GM19351 (cell line): ENCODE measurements around the gene FAM210B.
"Not testable (repeated sequence)": the region's sequence is repeated elsewhere in the genome, so short reads cannot be mapped to it uniquely, and the experiment has no call there.

Experiments
- ATAC-seq: cut with Tn5 transposase; IDR thresholded peaks from one replicate; pipeline ENCODE4 v1.9.1; 2021; ENCODE audit warnings: mild to moderate bottlenecking, moderate library complexity; ENCODE audit not compliant: unreplicated experiment

The FAM210B gene, protein sequence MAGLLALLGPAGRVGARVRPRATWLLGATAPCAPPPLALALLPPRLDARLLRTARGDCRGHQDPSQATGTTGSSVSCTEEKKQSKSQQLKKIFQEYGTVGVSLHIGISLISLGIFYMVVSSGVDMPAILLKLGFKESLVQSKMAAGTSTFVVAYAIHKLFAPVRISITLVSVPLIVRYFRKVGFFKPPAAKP

DNA sequence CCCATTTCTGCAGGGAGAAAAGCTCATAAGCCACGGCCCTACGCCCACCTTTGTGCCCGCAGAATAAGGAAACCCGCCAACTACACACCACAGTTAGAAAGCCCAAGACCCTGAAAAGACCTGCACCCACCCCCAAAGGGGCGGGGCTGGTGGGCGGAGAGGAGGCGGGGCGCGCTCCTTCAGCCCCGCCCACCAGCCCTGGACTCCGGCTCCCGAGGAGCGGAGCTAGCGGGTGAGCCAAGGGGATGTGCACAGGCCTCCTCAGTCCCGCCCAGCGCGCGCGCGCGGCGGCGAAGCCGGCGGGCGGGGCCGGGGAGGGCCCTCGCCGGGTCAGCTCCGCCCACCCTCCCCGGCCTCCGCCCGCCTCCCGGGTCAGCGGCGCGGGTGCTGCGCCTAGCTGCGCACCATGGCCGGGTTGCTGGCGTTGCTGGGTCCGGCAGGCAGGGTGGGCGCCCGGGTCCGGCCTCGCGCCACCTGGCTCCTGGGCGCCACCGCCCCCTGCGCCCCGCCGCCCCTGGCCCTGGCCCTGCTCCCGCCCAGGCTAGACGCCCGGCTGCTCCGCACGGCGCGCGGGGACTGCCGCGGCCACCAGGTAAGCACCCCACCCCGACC lies at the start of gene FAM210B:
FAM210B (plus strand) TSS at position 375 of the 612 bp plus-strand sequence; CDS start at position 407, 32 bp downstream.
- ATAC-seq, result peak; percentile 96

DNA sequence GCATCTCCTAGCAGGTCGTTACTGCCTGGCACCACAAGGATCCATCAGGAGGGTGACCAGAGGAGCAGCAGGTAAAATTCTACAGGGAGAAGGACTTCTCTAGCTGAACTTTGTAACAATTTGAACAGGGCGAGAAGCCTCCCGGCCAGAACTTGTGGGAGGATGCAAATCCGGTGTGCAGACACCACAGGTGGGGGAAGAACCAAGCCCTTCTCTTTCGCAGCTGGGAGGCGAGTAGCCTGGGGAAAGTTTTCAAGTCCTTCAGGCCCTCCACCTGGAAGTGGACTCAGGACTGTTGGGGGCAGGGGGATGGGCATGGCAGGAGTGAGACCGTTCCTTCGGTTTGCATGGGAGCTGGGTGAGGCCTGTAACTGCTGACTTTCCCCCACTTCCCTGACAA lies 42.7 kb upstream of the FAM210B start:
- ATAC-seq, result no peak

DNA sequence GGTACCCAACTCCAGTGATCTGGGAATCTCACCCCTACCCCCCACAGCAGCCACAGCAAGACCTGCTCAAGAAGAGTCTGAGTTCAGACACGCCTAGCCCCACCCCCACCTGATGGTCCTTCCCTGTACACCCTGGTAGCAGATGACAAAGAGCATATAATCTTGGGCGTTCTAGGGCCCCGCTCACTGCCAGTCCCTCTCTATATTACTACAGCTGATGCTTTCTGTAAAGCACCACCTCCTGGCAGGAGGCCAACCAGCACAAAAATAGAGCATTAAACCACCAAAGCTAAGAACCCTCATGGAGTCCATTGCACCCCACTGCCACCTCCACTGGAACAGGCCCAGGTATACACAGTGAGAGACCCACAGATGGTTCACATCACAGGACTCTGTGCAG lies 42.3 kb upstream of the FAM210B start:
- ATAC-seq, result no peak

DNA sequence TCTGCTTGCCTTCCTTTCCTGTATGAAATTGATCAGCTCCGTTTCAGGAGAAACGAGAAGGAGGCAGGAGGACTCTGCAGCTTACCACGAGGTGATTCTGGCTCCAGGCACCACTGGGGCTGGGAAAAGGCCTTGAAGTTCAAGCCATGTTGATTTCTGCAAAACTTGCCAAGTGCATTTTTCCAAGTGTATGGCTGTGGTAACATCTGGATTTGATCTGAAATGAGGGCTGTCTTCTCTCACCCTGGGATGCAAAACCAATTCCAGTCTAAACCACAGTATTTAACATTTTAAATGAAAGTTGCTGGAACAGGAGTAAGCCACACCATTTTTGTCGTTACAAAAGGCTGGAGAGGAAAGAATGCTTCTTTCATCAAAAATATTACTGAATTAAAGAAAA lies 36.1 kb upstream of the FAM210B start:
- ATAC-seq, result no peak

DNA sequence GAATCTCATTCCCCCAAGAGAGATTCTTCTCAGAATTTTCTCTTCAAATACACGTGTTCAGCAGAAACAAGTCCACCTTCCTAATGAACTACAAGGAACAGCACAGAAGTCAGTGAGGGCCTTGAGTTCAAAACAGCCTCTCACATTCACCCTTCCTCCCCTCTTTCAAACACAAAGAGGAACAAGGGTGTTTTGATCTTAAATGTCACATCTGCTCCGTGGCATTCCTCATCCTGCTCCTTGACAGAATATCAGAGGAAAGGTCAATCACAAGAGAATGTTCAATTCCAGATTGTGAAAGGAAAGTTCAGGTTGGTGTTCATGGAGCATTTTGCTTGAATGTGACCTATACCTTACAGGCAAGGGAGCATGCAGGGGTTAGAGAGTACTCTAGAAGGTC lies 35.6 kb upstream of the FAM210B start:
- ATAC-seq, result no peak

DNA sequence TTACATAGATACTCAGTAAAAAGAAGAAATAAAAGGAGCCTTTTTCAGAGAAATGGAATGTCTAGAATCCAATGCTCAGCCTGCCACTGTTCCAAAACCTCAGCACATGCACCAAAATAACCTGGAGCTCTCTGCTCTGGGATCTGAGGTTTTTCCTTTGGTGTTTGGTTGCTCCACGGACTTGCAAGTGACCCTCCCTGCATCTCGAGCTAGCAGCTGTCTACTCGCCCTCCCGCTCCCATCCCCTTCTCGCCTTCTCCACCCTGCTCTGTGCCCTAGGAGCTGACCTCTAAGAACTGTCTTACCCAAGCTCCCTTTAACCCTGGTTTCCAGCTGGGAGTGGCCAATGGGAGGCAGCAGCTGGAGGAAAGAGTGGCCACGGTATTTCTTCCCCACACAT lies 35.1 kb upstream of the FAM210B start:
- ATAC-seq, result no peak

DNA sequence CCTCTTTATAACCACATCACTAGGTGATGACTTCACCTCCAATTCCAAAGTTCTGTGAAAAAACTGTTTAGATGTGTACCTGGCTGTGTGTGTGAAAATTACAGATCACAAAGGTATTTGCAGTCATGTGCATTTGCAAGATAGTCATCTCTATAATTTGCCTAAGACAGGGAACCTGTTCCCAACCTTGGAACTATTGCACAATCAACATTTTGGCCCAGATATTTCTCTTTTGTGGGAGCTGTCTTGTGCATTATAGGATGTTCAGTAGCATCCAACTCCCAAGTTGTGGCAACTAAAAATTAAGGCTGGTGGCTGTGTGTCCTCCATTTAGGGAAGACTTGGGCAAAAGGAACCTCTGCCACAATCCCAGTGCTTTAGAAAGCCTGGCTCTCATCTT lies 34.0 kb upstream of the FAM210B start:
- ATAC-seq, result no peak

DNA sequence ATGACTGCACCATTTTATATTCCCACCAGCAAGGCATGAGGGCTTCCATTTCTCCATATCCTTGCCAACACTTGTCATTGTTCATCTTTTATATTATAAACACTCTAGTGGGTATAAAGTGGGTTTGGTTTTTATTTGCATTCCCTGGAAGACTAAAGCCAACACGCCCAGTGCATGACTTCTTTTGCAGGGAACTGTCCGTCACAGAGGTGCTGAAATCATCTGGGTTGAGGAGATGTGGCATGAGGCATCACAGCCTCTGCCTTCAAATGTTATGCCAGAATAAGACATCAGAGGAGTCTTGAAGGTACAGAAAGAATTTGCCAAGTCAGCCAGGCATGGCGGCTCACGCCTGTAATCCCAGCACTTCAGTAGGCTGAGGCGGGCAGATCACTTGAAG lies 29.9 kb upstream of the FAM210B start:
- ATAC-seq, result no peak

DNA sequence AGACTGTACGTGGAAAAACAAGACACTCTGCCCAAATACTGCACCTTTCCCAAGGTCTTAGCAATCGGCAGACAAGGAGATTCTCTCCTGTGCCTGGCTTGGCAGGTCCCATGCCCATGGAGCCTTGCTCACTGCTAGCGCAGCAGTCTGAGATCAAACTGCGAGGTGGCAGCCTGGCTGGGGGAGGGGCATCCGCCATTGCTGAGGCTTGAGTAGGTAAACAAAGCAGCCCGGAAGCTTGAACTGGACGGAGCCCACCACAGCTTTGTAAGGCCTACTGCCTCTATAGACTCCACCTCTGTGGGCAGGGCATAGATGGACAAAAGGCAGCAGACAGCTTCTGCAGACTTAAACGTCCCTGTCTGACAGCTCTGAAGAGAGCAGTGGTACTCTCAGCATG lies 22.1 kb upstream of the FAM210B start:
- not testable (repeated sequence) for ATAC-seq

DNA sequence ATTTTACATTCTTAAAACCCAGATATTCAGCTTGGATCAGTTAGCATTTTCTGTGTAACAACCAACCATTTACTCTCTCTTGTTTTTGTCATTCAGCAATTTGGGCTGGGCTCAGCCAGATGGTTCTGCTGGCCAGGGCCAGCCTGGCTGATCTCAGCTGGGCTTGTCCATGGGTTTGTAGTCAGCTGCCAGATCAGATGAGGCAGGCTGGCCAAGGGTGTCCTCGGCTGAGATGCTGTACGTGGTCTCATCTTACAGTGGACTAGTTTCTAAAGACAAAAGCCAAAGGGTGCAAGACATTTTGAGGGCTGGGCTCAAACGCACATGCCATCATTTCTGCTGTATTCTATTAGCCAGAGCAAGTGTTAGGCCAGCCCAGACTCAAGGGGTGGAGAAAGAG lies 16.0 kb upstream of the FAM210B start:
- ATAC-seq, result no peak

DNA sequence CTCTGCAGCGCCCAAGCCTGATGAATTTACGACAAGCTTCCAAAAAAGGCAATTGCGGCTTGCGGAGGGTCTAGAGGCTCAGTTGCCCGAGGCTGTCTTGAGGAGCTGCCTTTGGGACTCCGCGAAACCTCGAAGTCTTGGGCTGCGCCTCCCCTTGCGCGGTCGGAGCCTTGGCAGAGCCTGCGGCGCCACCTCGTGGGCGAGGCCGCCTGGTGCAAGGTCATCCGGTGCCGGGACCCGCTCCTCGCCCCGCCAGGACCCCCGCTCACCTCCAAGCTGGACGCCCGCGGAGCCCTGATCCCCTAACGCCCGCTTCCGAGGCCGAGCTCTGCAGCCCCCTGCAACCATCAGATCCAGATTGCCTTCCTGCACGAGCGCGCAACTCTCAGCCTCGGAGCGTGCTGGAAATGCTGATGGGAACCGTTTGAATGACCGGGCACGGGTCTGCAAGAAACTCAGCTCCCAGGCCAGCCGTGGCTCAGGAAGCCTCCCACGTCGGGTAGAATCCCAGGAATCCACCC lies 14.9 kb upstream of the FAM210B start:
- peak; percentile 84 for ATAC-seq

DNA sequence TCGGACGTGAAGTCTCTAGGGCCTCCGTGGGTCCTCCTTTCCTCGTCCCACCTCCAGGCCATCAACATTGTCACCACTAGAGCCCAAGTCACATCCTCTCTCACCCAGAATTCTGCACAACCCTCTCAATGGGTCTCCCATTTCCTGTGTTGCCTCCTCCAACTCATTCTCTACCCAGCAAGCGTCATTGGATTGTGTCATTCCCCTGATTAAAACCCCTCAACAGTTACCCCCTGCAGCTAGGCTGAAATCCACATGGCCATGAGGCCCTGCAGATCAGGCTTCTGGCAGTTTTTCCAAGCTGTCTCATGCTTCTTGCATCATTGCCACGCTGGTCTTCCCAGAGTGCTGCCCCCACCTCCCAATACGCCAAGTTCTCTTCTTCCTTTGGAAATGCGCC lies 12.9 kb upstream of the FAM210B start:
- no peak for ATAC-seq

DNA sequence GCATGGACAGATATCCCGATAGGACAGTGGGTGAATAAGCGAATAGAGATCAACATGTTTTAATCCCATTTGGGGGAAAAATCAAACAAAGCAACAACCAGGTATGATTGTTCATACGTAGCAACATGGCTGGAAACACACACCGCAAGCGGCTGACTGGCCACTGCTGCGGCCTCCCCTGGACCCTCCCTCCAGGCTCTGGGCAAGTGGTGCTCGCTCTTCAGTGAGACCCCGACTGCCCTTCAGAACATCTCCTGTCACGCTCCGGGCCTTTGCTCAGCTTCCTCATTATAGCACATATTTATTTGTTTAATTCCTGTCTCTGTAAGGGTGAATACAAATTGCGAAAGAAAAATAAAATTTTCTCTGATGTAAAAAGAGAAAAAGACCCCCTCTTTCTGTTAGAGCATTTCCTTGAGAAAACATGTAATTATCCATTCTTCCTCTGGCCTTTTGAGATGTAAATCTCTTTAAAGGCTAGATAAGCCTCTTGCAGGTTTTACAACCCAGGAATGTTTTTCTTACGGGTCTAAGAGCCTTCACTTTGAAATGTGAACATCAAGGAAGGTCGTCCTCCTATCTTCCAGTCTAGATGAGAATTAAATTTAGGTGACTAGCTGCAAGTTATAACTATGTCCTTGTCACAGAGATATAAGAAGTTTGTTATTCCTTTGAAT lies 11.0 kb upstream of the FAM210B start:
- ATAC-seq, result no peak

DNA sequence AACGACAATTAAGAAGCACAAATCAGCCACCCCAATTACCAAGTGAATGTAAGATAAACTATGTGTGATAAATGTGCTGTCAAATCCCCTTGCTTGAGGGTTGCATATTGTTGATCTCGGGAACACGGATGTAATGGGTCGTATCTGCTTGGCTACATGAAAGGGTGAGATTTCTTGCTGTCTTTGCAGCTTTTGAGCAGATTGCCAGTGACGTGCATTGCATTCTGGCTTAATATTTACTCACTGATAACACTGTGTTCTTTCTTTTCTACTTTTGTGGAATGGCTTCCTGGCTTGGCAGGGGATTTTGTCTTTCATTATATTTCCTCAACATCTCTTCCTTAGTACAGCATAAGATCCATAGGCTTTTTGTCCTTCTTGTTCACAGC lies 10.5 kb upstream of the FAM210B start:
- no peak for ATAC-seq

DNA sequence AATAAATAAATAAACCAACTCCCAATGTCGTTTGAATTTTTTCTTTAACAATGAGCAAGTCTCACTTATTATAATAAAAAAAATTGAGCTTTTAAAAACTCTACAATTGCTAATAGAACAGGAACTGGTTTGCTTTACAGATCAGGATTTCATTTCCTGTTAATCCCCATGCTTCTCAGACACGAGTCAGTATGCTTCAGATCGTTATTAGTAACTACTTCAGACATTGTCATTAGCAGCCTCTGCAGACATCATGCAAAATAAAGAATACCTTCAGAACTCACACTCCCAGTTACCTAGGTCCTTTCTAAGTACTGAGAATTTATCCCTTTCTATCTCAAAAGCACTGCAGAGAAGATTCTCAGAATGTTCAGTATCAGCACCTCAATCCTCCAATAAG lies 10.0 kb upstream of the FAM210B start:
- no peak for ATAC-seq

DNA sequence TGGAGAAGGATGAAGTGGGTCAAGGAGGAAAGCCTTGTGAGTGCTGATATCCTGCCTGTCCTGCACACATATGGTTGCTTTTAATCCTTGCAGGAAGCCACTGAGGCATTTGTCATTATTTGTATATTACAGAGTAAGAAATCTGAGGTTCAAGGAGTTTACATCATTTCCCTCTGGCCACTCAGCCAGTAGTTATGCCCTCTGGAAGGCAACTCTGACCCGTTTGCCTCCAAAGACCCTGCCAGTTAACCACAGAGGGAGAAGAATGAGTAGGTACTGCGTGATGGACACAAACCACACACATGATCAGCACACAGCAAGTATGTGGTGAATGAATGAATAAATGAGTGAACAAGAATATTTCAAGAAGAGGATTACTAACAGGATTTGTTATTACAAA lies 7.9 kb upstream of the FAM210B start:
- ATAC-seq, result no peak

DNA sequence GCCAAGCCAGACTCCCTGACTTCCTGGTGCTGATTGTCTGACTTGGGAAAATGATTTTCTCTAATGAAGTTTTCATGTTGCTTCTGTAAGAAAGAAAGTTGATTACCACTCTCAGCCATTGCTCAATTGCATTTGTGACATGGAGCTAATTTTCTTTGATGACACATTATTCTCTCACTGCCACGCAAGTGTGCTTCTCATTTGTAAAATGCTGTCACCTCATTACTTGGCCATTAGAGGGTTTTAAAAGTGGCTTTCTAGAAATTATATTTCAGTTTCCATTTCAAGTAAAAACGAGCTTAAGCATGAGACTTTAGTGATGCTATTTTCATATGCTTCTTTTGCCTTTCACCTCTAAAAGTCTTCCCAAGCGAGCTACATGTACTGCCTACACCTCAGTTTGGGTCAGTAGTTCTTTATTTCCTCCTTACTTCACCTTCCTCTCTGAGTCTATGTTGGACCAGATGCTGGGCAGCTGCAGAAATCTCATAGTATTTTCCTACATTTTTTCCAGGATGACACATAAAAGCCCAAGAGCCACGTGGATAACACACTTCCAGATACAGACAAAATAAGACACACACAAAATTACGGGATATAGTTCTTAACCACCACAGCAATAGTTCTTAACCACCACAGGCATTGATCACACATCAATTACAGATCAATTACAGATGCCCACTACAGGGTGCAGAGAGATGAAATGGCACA lies 6.3 kb upstream of the FAM210B start:
- no peak for ATAC-seq

DNA sequence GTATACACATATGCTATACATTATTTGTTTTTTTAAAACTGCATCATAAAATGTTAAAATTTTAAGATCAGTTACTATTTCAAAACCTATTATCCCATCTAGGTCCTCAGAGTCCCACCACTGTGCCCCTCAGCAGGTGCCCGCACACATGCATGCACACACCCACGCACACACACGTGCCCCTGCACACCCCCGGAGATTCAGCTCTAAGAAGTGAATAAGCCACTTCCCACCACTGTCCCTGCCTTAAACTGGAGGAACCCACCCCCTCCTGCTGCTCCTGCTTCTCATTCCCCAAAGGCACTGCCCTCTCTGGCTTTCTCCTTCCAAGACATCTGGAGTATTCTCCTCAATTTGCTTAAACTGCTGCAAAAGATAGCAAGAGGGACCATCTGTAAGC lies 5.4 kb upstream of the FAM210B start:
- ATAC-seq, result no peak

DNA sequence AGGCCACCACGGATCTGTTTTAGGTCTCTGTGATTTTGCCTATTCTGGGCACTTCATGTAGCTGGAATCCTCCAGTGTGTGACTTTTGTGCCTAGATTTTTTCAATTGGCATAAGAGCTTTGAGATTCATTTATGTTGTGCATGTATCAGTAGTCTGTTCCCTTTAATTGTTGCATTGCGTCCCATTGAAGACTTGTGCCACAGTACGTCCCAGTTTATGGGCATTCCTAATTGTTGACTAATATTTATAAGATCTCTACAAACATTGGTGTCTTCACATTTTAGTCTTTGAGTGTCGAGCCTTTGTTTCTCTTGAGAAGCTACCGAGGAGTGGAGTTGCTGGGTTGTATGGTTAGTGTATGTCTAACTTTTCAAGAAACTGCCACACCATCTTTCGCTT lies 704 bp upstream of the FAM210B start:
- ATAC-seq, result no peak

DNA sequence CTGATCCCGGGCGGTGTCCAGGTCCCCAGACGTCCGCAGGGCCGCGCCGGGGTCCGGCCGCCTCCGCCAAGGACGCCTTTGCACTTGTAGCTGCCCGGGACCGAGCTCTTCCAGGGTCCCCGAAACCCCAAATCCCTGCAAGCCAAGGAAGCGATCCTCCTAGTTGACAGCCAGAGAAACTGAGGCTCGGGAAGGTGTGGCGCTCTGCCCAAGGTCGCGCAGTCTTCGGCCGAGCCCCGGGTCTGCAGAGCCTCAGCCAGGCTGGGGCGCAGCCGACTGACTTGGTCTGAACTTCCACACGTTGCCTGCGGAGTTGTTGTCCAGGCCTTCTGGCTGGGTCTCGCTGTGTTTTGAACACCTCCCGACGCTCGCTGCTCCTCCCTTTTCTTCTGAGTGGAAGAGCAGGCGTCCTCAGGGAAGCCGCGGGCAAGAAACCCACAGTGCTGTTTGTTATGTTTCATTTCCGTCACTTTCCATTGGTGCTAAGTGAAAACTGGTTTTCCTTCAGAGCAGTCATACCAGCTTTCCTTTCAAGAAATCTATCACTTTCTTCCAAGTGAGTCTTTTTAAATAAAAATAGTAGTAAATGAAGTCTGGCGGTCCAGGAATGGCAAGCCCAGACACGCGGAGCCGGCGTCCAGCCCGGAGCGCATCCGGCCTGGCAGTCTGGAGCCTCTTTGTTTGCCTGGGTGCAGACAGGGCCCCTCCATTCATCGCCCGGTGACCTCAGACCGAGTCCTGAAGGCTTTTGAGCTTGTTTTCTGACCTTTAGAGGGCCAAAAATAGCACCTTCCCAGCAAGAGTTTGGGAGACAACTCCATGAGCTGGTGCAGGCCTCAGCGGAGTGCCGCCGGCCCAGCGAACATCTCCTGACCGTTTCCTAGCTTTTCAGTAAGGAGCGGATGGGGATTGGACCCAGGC lies 698 bp downstream of the FAM210B start:
- ATAC-seq, result peak; percentile 26
